C4-2B (cell line): Measurements from ENCODE around the gene SLCO2A1.

Experiments
- ZFX ChIP-seq: fragments of 450-650 bp; IDR thresholded peaks from 2 replicates; pipeline ENCODE4 v1.6.1; 2017
- TF ChIP-seq, protein P1 (sequence below): fragments of 450-650 bp; conservative IDR thresholded peaks from 2 replicates; pipeline ENCODE4 v1.5.1; 2017; ENCODE audit warnings: mild to moderate bottlenecking

GRCh38 chr3:134077649-134078161 lies 48.0 kb upstream of the SLCO2A1 start:
- TF ChIP-seq, protein P1, sequence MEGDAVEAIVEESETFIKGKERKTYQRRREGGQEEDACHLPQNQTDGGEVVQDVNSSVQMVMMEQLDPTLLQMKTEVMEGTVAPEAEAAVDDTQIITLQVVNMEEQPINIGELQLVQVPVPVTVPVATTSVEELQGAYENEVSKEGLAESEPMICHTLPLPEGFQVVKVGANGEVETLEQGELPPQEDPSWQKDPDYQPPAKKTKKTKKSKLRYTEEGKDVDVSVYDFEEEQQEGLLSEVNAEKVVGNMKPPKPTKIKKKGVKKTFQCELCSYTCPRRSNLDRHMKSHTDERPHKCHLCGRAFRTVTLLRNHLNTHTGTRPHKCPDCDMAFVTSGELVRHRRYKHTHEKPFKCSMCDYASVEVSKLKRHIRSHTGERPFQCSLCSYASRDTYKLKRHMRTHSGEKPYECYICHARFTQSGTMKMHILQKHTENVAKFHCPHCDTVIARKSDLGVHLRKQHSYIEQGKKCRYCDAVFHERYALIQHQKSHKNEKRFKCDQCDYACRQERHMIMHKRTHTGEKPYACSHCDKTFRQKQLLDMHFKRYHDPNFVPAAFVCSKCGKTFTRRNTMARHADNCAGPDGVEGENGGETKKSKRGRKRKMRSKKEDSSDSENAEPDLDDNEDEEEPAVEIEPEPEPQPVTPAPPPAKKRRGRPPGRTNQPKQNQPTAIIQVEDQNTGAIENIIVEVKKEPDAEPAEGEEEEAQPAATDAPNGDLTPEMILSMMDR: no peak
- no peak for TF ChIP-seq ZFX
